Measurements from ENCODE around the gene DCAF12.
A peak's percentile ranks its signal among the peaks of the same experiment; 100 is the strongest.
"Not testable (repeated sequence)": the region's sequence is repeated elsewhere in the genome, so short reads cannot be mapped to it uniquely, and the experiment has no call there.

The DCAF12 gene

DNA sequence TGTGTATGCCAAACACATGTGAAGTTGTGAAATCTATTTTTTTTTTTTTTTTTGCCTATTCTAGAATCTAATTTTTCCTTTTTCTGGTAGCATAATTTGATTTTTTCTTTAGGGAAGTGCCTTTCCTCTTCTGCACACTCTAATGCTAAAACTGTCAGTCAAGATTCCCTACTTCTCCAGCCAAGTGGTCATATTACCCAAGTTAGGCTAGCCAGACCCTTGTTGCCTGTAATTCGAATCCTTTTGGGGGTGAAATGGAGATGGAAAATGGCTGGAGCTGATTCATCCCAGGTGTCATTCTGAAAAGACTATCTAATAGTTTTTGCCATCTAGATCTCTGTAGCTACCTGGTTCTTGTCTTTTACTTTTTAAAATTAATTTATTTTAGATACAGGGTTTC, 27.6 kb upstream of the DCAF12 start:
- H4K20me1 ChIP-seq = no peaks in the 10 kb centered on the region
- TF ChIP-seq Cebpa-rat (IDR thresholded peaks at IDR 0.05) = no peak
- H3K9ac ChIP-seq = no peak overlapping the region
- H3K4me2 ChIP-seq = no peak overlapping the region
- no peaks in the 10 kb centered on the region for H3K9me3 ChIP-seq
- H3K4me3 ChIP-seq = no peak overlapping the region
- H3K36me3 ChIP-seq = no peaks in the 10 kb centered on the region
- no peaks in the 10 kb centered on the region for H3K27me3 ChIP-seq
- peaks cover 17% of the 10 kb centered on the region for H3K4me1 ChIP-seq
- H3K27ac ChIP-seq = no peak overlapping the region

DNA sequence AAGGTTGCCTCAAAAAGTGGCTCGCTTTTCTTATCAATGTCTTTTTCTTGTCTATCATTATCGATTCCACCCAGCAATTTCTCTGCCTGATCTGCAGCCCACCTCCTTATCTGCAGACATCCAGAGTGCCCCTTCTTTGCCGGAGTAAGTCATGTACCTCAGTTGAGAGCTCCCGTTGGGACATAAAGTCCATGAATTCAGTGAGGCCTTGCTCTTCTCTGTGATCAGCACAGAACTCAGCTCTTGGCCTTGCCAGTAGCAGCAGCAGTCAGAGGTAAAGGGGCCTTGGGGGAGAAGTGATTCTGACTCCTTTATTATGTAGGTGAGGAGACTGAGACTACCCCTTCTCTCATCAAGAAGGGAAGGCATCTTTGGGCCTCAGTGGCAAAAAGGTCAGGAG, 24.9 kb upstream of the DCAF12 start:
- H3K4me2 ChIP-seq = no peak overlapping the region
- H3K4me3 ChIP-seq = no peak overlapping the region
- no peaks in the 10 kb centered on the region for H3K27me3 ChIP-seq
- TF ChIP-seq Cebpa-rat (IDR thresholded peaks at IDR 0.05) = no peak
- no peaks in the 10 kb centered on the region for H3K9me3 ChIP-seq
- H3K4me1 ChIP-seq = peaks cover 17% of the 10 kb centered on the region
- H3K36me3 ChIP-seq = no peaks in the 10 kb centered on the region
- no peaks in the 10 kb centered on the region for H4K20me1 ChIP-seq
- H3K9ac ChIP-seq = no peak overlapping the region
- H3K27ac ChIP-seq = no peak overlapping the region

GRCh38 chr9:34145165-34145564, 18.7 kb upstream of the DCAF12 start:
- H4K20me1 ChIP-seq = no peaks in the 10 kb centered on the region
- no peaks in the 10 kb centered on the region for H3K9me3 ChIP-seq
- H3K27ac ChIP-seq = no peak overlapping the region
- H3K36me3 ChIP-seq = no peaks in the 10 kb centered on the region
- H3K4me1 ChIP-seq = peaks cover 30% of the 10 kb centered on the region
- H3K4me3 ChIP-seq = no peak overlapping the region
- no peak overlapping the region for H3K4me2 ChIP-seq
- H3K27me3 ChIP-seq = no peaks in the 10 kb centered on the region
- TF ChIP-seq Cebpa-rat (IDR thresholded peaks at IDR 0.05) = no peak
- H3K9ac ChIP-seq = no peak overlapping the region

DNA sequence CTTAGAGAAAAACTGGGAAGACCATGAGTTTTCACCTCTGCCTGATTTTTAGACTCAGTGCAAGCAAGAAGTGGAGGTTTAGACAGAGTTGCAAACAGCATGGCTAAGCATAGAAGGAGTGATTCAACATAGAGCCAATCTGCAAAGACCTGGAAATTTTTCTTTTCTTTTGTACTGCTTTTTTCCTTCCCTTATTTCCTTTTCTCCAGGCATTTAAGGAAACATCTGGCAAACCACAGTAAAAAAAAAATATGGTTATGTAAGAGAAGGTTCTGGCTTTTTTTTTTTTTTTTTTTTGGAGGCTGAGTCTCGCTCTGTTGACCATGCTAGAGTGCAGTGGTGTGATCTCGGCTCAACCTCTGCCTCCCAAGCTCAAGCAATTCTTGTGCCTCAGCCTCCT, 16.6 kb upstream of the DCAF12 start:
- no peak overlapping the region for H3K4me3 ChIP-seq
- H4K20me1 ChIP-seq = no peaks in the 10 kb centered on the region
- H3K4me2 ChIP-seq = peak overlapping the region; percentile 59
- peaks cover 23% of the 10 kb centered on the region for H3K4me1 ChIP-seq
- H3K9ac ChIP-seq = no peak overlapping the region
- no peak for TF ChIP-seq Cebpa-rat (IDR thresholded peaks at IDR 0.05)
- H3K27ac ChIP-seq = no peak overlapping the region; the same call in 1 of the 2 replicates
- H3K9me3 ChIP-seq = no peaks in the 10 kb centered on the region
- H3K36me3 ChIP-seq = no peaks in the 10 kb centered on the region
- H3K27me3 ChIP-seq = no peaks in the 10 kb centered on the region

- Histone ChIP-seq H3K9me3 (peaks cover 5% of the 10 kb centered on the region; the same call in 1 of the 2 replicates), H3K4me1 (peaks cover 23% of the 10 kb centered on the region), H3K4me3 (no peak overlapping the region), H4K20me1 (no peaks in the 10 kb centered on the region), H3K27me3 (no peaks in the 10 kb centered on the region), H3K9ac (no peak overlapping the region), H3K4me2 (no peak overlapping the region), H3K36me3 (no peaks in the 10 kb centered on the region), H3K27ac (no peak overlapping the region)
- no peak for TF ChIP-seq Cebpa-rat (IDR thresholded peaks at IDR 0.05)
Measured at GRCh38 chr9:34140853-34141252, 14.4 kb upstream of the DCAF12 start.

DNA sequence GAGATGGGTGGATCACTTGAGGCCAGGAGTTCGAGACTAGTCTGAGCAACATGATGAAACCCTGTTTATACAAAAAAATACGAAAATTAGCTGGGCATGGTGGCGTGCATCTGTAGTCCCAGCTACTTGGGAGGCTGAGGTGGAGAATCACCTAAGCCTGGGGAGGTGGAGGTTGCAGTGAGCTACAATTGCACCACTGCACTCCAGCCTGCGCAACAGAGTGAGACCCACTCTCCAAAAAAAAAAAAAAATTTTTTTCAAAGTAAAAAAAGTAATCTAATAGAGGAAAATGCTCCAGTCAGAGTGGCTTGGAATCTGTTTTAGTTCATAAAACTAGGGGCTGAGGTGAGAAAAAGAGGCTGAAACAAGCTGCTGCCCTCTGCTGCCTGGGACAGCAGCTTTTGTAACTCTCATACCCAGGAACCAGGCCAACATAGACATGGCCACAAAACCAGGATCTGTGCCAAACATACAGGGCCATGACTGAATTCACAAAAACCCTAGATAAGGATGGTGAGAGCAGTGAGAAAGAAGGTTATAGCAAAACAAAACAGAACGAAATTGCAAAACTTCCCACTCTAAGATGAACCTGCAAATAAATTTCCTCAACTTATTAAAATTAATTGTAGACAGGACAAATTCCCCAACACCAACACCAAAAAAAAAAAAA, 13.1 kb upstream of the DCAF12 start:
- TF ChIP-seq Cebpa-rat (IDR thresholded peaks at IDR 0.05) = no peak
- Histone ChIP-seq H3K4me3 (no peak overlapping the region), H3K9ac (no peak overlapping the region), H3K27ac (no peak overlapping the region), H4K20me1 (no peaks in the 10 kb centered on the region), H3K27me3 (no peaks in the 10 kb centered on the region), H3K4me2 (no peak overlapping the region), H3K36me3 (no peaks in the 10 kb centered on the region), H3K9me3 (peaks cover 5% of the 10 kb centered on the region; the same call in 1 of the 2 replicates), H3K4me1 (peaks cover 18% of the 10 kb centered on the region)

DNA sequence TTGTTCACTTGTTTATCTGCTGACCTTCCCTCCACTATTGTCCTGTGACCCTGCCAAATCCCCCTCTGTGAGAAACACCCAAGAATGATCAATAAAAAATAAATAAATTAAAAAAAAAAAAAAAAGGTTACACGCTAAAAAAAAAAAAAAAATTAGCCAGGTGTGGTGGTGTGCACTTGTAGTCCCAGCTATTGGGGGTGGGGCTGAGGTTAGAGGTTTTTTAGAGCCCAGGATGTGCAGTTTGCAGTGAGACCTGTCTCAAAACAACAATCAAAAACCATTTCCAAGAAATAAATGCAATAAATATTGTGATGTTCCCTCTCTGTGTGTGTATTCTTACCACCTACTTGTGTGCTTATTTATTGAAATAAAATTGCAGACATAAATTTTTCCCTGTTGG, 12.1 kb upstream of the DCAF12 start:
- H3K4me3 ChIP-seq, H3K4me2 ChIP-seq, H3K27ac ChIP-seq, H3K36me3 ChIP-seq, H3K9ac ChIP-seq, H3K27me3 ChIP-seq, H3K9me3 ChIP-seq, H4K20me1 ChIP-seq: not testable (repeated sequence)
- H3K4me1 ChIP-seq = peaks cover 15% of the 10 kb centered on the region

GRCh38 chr9:34134521-34134920, 8.0 kb upstream of the DCAF12 start:
- no peak overlapping the region for H3K4me3 ChIP-seq
- H3K27ac ChIP-seq = no peak overlapping the region
- H3K36me3 ChIP-seq = no peaks in the 10 kb centered on the region
- H4K20me1 ChIP-seq = no peaks in the 10 kb centered on the region
- TF ChIP-seq Cebpa-rat (IDR thresholded peaks at IDR 0.05) = no peak
- H3K4me2 ChIP-seq = no peak overlapping the region
- H3K9ac ChIP-seq = no peak overlapping the region
- H3K27me3 ChIP-seq = no peaks in the 10 kb centered on the region
- 0 out of 2 replicates have a peak, but pooled peaks cover 6% of the 10 kb centered on the region for H3K4me1 ChIP-seq
- H3K9me3 ChIP-seq = peaks cover 8% of the 10 kb centered on the region; the same call in 1 of the 2 replicates

- H3K27ac ChIP-seq = no peak overlapping the region
- H3K4me3 ChIP-seq = no peak overlapping the region
- H3K27me3 ChIP-seq = no peaks in the 10 kb centered on the region
- H3K4me1 ChIP-seq = peaks cover 7% of the 10 kb centered on the region
- peaks cover 8% of the 10 kb centered on the region; the same call in 1 of the 2 replicates for H3K9me3 ChIP-seq
- no peak overlapping the region for H3K9ac ChIP-seq
- H4K20me1 ChIP-seq = no peaks in the 10 kb centered on the region
- no peaks in the 10 kb centered on the region for H3K36me3 ChIP-seq
- no peak overlapping the region for H3K4me2 ChIP-seq
- TF ChIP-seq Cebpa-rat (IDR thresholded peaks at IDR 0.05) = no peak
Measured at GRCh38 chr9:34133436-34133949, 7.0 kb upstream of the DCAF12 start.

- H3K4me2 ChIP-seq = no peak overlapping the region
- TF ChIP-seq Cebpa-rat (IDR thresholded peaks at IDR 0.05) = no peak
- no peaks in the 10 kb centered on the region for H3K27me3 ChIP-seq
- H3K4me3 ChIP-seq = no peak overlapping the region
- H3K4me1 ChIP-seq = peaks cover 23% of the 10 kb centered on the region
- H4K20me1 ChIP-seq = no peaks in the 10 kb centered on the region
- no peaks in the 10 kb centered on the region for H3K36me3 ChIP-seq
- H3K9me3 ChIP-seq = peaks cover 5% of the 10 kb centered on the region; the same call in 1 of the 2 replicates
- H3K27ac ChIP-seq = no peak overlapping the region
- H3K9ac ChIP-seq = no peak overlapping the region
Measured at GRCh38 chr9:34131571-34131970, 5.1 kb upstream of the DCAF12 start.
